PFSK-1 (cell line): ENCODE measurements around the gene PLEKHH1.

Experiments
- FOXP2 ChIP-seq: optimal IDR thresholded peaks from 2 replicates; pipeline ENCODE3; 2011; ENCODE audit warnings: borderline replicate concordance, control low read depth, inconsistent platforms; ENCODE audit not compliant: insufficient read depth; ENCODE audit errors: extremely low read length, extremely low read depth
- POLR2AphosphoS5 ChIP-seq: IDR thresholded peaks from 2 replicates; pipeline ENCODE4 v1.6.1; 2012; ENCODE audit warnings: low read depth, mild to moderate bottlenecking, control low read depth, low read length, moderate library complexity
- SIN3A ChIP-seq: IDR thresholded peaks from 2 replicates; pipeline ENCODE4 v1.6.1; 2012; ENCODE audit warnings: mild to moderate bottlenecking, low read length, moderate library complexity, borderline replicate concordance; ENCODE audit not compliant: insufficient read depth
- TAF1 ChIP-seq: IDR thresholded peaks from 2 replicates; pipeline ENCODE4 v1.6.1; 2012; ENCODE audit warnings: low read length, control low read depth, borderline replicate concordance; ENCODE audit not compliant: insufficient read depth
- TF ChIP-seq, protein P1 (sequence below), 2 experiments: IDR thresholded peaks; 2 replicates each; pipeline versions ENCODE4 v1.6.1 to v1.8.0; 2011 to 2012; ENCODE audit warnings: low read depth in 2 of 2, low read length in 2 of 2, control low read depth in 1 of 2, inconsistent platforms in 1 of 2, mild to moderate bottlenecking in 1 of 2, moderate library complexity in 1 of 2; ENCODE audit not compliant: insufficient read depth in 1 of 2

Gene PLEKHH1

GRCh38 chr14:67569011-67569650 lies 36.0 kb downstream of the PLEKHH1 start:
- no peak for TF ChIP-seq POLR2AphosphoS5
- TF ChIP-seq, protein P1, sequence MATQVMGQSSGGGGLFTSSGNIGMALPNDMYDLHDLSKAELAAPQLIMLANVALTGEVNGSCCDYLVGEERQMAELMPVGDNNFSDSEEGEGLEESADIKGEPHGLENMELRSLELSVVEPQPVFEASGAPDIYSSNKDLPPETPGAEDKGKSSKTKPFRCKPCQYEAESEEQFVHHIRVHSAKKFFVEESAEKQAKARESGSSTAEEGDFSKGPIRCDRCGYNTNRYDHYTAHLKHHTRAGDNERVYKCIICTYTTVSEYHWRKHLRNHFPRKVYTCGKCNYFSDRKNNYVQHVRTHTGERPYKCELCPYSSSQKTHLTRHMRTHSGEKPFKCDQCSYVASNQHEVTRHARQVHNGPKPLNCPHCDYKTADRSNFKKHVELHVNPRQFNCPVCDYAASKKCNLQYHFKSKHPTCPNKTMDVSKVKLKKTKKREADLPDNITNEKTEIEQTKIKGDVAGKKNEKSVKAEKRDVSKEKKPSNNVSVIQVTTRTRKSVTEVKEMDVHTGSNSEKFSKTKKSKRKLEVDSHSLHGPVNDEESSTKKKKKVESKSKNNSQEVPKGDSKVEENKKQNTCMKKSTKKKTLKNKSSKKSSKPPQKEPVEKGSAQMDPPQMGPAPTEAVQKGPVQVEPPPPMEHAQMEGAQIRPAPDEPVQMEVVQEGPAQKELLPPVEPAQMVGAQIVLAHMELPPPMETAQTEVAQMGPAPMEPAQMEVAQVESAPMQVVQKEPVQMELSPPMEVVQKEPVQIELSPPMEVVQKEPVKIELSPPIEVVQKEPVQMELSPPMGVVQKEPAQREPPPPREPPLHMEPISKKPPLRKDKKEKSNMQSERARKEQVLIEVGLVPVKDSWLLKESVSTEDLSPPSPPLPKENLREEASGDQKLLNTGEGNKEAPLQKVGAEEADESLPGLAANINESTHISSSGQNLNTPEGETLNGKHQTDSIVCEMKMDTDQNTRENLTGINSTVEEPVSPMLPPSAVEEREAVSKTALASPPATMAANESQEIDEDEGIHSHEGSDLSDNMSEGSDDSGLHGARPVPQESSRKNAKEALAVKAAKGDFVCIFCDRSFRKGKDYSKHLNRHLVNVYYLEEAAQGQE (IDR thresholded peaks at IDR 0.05; ENCODE audit: insufficient read depth in 1 of 2, low read depth in 2 of 2, low read length in 2 of 2) = no peak
- TF ChIP-seq TAF1 = no peak
- TF ChIP-seq SIN3A = no peak
- no peak for TF ChIP-seq FOXP2

DNA sequence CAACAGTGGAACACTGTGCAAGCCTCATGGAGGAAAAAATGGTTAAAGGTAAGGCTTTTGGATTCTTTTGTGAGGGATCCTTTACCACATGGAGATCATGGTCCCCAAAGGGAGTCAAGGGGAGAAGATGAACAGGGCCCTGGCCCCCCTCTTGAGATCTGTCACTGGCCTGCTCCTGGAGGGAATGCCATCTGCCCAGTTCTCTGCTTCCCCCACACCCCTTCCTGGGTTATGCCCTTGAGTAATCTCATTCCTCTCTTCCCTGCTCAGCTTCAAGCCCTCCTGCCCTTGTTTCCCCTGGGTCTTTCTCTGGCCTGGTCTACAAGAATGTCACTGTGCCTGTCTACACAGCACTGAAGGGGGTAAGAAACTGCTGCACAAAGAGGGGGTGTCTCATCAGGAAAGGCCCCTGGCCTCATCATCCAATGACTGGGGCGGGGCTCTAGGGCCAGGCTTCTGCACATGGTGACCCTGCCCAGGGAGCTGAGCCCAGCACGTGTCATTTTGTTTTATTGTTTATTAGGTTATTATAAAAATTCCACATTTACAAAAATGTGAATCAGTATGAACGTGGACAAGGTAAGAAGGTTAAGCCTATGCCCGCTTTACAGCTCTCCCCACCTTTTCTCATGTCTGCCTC lies 36.7 kb downstream of the PLEKHH1 start:
- TF ChIP-seq SIN3A = no peak
- no peak for TF ChIP-seq FOXP2
- TF ChIP-seq, protein P1 (IDR thresholded peaks at IDR 0.05; ENCODE audit: insufficient read depth in 1 of 2, low read depth in 2 of 2, low read length in 2 of 2) = no peak
- no peak for TF ChIP-seq POLR2AphosphoS5
- no peak for TF ChIP-seq TAF1

GRCh38 chr14:67570453-67570852 lies 37.4 kb downstream of the PLEKHH1 start:
- TF ChIP-seq FOXP2 = no peak
- no peak for TF ChIP-seq TAF1
- TF ChIP-seq SIN3A = no peak
- no peak for TF ChIP-seq POLR2AphosphoS5
- TF ChIP-seq, protein P1 (IDR thresholded peaks at IDR 0.05; ENCODE audit: insufficient read depth in 1 of 2, low read depth in 2 of 2, low read length in 2 of 2) = no peak

GRCh38 chr14:67571275-67571990 lies 38.3 kb downstream of the PLEKHH1 start:
- no peak for TF ChIP-seq FOXP2
- TF ChIP-seq POLR2AphosphoS5 = no peak
- no peak for TF ChIP-seq SIN3A
- TF ChIP-seq, protein P1 (IDR thresholded peaks at IDR 0.05; ENCODE audit: insufficient read depth in 1 of 2, low read depth in 2 of 2, low read length in 2 of 2) = no peak
- TF ChIP-seq TAF1 = no peak
